ENCODE measurements around the gene AMELX.

- TF ChIP-seq, protein P1, sequence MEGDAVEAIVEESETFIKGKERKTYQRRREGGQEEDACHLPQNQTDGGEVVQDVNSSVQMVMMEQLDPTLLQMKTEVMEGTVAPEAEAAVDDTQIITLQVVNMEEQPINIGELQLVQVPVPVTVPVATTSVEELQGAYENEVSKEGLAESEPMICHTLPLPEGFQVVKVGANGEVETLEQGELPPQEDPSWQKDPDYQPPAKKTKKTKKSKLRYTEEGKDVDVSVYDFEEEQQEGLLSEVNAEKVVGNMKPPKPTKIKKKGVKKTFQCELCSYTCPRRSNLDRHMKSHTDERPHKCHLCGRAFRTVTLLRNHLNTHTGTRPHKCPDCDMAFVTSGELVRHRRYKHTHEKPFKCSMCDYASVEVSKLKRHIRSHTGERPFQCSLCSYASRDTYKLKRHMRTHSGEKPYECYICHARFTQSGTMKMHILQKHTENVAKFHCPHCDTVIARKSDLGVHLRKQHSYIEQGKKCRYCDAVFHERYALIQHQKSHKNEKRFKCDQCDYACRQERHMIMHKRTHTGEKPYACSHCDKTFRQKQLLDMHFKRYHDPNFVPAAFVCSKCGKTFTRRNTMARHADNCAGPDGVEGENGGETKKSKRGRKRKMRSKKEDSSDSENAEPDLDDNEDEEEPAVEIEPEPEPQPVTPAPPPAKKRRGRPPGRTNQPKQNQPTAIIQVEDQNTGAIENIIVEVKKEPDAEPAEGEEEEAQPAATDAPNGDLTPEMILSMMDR (IDR thresholded peaks at IDR 0.05): no peak
- TF ChIP-seq EP300 (IDR thresholded peaks at IDR 0.05; ENCODE audit: low read depth): no peak
These were observed 19.7 kb upstream of the AMELX start for GRCh38 chrX:11273544-11273943.
